Measurements from ENCODE around the gene FHAD1.

FHAD1 gene

DNA sequence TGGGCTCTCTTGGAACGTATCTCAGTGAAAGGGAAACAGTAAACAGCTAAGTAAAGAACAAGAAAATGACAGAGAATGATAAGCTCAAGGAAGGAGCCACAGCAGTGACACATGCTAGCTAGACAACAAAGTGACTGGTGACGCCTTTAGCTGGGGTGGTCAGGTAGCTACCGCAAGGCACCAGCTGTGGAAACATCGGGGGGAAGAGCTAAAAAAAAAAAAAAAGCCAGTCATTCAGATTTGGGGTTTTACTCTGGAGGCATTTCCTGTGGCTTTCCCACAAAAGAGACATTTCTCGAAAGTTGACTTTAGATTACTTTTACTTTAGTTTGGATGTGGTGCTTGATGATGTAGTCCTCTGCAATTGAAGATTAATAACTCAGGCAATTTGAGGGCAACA, 2.1 kb downstream of the FHAD1 start:
- DNase-seq: no peak

DNA sequence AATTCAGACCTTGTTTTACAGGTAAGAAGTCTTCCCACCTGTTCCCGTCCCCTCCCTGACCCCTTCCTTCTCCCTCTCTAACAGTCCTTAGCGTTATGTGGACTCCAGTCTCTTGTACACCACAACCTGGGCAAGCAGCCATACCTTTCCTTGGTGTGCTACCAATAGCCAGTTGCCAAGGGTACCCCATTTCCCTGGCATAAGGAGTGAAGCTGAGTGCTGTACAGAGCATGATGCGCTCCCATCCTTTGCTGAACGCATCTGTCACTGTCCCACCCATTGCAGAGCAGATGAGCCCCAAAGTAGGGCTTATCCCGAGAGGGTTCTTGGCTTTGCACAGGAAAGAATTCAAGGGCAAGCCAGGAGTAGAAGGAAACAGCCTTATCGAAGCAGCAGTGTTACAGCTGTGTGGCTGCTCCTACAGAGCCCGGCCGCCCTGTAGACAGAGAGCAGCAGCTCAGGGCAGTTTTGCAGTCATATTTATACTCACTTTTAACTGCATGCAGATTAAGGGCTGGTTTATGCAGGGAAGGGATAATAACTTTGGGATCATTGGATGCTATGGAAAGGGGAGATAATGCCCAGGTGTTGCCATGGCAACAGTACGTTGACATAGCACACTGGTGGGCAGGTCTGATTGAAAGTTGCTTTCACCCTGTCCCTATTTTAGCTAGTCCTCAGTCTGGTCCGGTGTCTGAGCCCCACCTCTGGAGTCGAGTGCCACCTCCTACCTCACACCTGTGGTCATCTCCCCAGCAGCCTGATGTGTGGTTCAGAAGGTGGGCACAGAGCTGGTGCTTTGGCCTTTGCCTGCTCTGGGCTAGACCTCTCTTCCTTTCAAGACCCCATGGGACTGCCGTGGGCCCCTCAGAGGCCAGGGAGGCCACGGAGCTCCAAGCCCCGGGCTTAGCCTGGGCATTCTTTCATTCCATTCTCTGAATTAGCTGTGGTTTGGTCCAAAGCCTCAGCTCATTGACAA, 5.1 kb downstream of the FHAD1 start:
- DNase-seq: no peak

DNA sequence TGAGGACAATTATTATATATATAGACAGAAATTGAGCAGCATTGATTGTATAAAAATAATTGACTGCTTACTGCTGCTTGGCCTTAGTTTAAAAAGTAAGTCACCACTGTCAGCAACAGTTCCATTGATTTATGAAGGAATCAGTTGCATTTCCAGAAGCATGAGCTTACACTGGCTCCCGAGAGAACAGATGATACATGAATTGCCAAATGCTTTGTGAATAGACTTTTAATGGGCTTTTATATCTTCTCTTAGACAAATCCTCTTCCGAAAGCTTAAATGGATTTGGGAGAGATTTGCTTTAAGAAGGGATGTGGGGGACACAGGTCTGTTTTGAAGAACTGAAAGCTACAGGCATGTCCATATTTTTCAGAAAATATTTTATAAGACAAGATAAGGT, 7.5 kb downstream of the FHAD1 start:
- no peak for DNase-seq

DNA sequence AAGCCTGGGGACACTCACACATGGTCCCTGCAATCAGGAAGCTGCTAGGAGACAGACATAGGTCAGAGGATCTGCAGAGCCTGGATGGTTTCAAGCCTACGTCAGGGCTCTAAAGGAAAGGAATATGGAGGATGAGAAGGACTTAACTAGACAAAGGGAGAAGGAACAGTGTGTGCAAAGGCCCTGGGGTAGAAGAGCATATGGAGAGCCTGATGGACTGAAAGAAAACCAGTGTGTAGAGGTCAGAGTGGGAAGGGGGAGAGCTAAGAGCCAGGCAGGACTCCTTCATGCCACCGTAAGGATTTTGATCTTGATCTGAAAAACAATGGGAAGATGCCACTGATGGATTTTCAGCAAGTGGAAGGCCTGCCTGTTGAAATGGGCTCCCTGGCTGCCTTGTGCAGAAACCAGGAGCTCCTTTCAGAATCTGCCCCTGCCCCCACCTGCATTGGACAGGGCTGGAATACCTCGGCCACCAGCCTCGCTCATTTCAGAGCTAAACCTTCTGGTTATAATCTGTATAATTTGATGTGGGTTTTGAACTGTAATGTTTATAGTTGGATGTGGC, 8.6 kb downstream of the FHAD1 start:
- DNase-seq: no peak

DNA sequence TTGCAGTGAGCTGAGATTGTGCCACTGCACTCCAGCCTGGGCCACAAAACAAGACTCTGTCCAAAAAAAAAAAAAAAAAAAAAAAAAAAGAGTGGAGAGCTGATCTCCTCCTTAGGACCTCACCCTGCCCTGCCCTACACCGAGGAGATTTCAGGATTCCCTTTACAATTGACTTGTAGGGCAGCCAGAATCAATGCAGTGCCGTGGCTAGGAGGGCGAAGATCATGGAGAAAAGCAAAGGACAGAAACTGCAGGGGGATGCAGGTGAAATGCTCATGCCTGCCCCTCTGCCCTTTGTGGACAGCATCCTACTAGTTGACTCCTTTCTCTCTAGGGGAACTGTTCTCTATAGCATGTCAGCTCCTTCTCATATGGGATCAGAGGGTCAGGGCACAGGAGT, 9.6 kb downstream of the FHAD1 start:
- DNase-seq: no peak

DNA sequence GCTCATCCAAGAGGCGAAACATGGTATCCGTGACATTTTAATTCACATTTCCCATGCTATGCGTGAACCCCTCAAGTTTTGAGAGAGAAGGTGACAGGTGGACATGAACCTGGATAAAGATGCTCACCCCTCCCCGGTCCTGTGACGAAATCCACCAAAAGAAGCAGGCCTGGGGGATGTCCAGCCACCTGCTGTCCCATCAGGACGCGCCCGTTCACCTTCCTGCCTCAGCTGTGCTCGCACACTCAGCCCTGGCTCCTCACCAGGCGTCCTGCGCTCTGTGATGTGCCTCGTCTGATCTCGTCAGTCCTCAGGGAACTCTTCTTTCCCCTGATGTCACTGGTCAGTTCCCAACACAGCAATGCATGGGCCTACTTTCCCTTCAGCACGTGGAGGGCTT, 10.3 kb downstream of the FHAD1 start:
- DNase-seq: no peak

DNA sequence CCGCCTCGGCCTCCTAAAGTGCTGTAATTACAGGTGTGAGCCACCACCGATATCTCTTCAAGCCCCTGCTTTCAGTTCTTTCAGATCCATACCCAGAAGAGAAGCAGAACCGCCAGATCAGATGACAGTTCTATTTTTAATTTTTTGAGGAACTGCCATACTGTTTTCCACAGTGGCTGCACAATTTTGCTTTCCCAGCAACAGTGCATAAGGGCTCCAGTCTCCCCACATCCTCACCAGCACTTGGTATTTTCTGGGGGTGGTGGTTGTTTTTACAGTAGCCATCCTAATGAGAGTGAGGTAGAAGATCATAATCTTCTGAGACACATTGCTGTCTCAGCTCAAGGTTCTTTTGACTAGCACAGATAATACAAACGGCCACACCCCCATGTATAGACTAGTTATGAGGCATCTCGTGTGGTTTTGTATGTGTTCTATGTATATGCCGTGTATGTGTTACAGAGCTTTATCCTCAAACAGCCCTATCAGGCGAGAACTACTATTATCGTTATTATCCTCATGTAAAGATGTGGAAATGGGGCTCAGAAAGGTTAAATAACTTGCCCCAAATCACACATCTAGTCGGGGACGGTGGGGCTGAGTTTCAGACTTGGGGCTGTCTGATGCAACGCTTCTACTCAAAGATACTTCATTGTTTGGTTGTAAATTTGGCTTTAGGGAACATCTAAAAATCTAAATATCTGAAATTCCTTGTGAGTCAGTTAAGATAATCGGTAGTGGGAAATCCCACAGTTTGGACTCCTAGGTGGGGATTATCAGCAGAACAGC, 12.0 kb downstream of the FHAD1 start:
- DNase-seq: no peak

DNA sequence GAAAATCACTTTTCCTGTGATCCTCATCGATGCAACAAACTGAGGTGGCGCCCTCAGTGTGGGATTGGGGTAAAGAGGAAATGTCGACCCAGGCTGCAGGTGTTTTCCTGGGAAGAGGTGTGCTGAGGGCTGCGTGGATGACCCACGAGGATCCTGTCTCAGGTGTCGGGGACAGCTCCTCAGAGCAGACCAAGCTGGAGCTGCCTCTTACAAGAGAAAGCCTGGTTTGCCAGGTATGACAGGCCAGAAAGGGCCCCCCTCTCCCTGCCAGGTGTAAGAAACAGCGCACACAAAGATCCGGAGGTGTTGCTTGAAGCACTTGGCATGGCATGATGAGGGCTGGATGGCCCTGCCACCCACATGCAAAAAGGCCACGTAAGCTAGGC, 12.6 kb downstream of the FHAD1 start:
- DNase-seq: no peak

DNA sequence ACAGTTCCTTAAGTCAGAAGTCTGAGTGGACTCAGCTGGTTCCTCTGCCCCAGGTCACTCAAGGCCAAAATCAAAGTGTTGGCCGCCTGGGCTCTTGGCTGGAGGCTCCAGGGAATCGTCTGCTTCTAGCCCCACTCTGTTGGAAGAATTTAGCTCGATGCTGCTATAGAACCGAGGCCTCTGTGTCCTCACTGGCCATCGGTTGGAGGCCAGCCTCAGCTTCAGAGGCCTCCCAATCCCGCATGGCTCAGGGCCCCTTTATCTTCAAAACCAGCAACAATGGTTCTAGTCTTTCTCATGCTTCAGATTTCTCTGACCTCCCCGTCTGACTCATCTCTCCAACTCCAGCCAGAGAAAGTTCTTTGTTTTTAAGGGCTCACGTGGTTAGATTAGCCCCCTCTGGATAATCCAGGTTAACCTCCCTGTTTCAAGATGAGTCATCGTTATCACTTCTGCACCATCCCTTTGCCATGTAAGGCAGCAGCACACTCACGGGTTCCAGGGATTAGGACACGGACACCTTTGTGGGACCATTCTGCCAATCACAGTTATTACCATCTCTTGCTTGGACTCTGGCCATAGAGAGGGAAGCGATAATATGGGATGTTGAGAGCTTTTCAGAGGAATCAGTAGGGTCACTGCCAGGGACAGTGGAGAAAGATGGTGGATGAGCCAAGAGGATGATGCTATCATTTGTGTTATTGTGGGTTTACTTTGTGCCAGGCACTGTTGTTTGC, 13.6 kb downstream of the FHAD1 start:
- no peak for DNase-seq

DNA sequence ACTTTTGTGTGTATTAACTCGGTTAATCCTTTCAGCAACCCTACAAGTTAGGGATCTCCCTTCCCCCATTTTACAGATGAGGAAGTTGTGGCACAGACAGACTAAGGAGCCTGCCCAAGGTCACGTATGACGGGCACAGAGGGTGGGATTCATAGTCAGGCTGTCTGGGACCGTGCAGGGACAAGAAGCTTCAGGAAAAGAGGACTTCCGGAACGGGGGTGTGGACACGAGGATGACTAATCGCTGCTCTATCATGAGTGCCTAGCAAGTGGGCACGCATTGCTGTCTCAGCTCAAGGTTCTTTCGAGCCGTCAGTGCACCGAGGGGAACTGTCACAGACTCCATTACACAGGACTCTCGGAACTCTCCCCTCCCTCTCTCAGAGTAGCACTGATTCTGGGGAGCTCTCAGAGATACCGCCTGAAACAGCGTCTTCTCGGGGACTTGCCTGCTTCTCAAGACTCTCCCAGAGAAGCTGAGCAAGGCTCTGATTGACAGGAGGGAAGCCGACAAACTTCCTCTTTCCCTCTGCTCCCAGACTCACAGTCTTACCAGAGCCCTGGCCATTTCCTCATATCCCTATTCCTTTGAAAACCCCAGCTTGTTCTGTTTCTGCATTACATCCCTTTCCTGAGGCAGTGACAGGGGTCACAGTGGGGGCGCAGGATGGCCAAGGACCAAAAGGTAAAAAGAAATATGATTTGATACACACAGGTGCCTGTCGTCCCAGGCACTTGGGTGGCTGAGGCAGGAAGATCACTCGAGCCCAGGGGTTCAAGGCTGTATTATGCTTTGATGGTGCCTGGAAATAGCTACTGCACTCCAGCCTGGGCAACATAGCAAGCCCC, 14.4 kb downstream of the FHAD1 start:
- no peak for DNase-seq

DNA sequence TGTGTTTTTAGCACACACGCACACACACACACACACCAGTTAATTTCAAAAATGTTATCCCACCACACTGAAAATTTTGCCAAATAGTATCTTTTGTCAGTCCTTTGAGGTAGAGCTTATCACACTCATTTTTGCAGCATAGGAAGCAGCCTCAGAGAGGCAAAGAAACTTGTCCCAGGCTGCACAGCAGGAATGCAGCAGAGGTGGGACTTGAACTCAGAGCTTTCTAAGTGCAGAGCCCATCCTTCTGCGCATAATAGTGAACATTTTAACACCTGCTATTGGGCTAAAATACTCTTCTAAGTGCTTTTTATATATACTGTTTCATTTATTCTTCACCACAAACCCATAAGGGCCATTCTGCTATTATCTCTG, 15.0 kb downstream of the FHAD1 start:
- DNase-seq: no peak

DNA sequence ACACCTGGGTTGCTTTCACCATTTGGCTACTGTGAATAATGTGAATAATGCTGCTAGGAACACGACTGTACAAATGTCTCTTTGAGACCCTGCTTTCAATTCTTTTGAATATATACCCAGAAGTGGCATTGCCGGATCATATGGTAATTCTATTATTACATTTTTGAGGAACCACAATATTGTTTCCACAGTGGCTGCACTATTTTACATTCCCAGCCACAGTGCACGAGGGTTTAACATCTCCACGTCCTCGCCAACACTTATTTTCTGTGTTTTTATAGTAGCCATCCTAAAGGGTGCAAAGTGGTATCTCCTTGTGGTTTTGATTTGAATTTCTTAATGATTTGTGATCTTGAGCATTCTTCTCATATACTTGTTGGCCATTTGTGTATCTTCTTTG, 15.7 kb downstream of the FHAD1 start:
- DNase-seq: no peak

DNA sequence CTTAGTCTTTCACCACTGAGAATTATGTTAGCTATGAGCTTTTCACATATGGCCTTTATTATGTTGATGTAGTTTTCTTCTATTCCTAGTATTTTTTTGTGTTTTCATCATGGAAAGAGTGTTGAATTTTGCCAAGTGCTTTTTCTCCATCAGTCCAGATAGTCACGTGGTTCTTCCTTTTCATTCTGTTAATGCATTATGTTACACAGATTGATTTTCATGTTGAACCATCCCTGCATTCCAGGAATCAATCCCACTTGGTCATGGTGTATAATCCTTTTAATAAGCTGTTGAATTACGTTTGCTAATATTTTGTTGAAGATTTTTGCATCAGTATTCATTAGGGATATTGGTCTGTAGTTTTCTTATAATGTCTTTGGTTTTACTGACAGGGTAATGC, 17.7 kb downstream of the FHAD1 start:
- DNase-seq: no peak

DNA sequence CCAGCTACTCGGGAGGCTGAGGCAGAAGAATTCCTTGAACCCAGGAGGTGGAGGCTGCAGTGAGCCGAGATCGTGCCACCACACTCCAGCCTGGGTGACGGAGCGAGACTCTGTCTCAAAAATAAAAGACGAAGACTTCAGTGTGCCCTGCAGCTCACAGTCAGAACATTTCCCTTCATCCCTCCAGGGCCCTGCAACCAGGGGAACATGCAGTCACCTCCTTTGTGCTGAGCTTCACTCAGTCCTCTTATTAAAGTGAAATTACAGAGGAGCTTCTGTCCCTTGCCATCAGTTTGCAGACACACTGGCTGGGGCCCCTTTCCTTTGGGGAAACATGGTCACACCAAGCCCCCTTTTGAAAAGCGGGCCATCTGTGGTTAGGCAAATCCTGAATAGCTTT, 24.2 kb downstream of the FHAD1 start:
- no peak for DNase-seq

DNA sequence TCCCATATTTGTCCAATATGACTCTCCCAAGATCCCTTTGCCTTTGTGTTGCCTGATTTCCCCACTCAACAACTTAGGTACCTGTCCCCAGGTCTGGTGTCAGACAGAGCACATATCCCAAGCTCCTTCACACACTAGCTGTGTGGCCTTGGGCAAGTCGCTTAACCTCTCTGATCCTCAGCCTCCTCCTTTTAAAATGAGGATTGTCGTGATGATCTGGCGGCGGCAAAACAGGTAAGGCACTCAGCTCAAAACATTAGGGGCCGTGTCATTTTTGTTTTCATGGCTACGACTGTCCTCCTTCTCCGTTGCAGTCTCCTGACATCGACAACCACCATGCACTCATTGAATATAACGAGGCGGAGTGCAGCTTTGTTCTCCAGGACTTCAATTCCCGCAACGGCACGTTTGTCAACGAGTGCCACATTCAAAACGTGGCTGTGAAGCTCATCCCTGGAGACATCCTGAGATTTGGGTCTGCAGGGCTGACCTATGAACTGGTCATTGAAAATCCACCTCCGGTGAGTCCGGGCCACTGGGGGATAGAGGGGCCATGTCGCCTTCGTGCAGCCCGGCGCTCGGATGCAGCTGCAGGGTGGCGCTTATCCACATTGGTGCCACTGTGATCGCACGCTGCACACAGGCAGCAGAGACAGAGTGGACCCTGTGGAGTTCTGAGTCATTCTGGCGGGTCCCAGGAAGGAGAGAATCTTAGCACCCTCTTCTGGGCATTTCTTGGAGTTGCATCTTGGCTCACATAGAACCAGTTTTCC, 25.2 kb downstream of the FHAD1 start:
- DNase-seq: peak in 1 of 2 experiments; percentile 60

DNA sequence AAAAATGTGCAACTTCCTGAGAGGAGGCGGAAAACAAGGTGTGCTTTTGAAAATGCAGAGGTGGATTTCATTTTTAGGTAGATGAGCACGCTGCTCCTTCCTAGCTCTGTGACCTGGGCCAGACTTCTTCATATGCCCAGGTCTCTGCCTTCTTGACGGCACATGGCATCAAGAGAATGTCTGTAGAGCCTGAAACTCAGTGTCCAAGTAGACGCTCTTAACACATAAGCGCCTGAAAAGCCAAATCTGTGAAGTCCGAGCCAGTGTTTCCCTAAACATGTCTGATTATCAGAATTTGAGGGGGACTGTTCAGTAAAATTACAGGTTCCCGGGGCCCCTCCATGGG, 25.7 kb downstream of the FHAD1 start:
- no peak for DNase-seq

DNA sequence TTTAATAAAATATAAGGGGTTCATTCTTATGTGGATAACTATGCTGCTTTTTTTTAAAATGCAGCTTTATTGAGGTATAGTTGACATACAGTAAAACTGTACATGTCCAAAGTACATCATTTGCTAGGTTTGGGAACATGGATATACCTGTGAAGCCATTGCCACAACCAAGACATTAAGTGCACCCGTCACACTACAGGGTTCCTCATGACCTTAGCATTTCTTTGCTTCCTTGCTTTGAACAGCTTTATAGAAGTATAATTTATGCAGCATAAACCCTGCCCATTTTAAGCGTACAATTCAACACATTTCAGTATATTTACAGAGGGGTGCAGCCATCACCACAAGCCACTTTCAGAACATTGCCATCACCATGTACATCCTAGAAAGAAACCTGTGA, 26.3 kb downstream of the FHAD1 start:
- no peak for DNase-seq

DNA sequence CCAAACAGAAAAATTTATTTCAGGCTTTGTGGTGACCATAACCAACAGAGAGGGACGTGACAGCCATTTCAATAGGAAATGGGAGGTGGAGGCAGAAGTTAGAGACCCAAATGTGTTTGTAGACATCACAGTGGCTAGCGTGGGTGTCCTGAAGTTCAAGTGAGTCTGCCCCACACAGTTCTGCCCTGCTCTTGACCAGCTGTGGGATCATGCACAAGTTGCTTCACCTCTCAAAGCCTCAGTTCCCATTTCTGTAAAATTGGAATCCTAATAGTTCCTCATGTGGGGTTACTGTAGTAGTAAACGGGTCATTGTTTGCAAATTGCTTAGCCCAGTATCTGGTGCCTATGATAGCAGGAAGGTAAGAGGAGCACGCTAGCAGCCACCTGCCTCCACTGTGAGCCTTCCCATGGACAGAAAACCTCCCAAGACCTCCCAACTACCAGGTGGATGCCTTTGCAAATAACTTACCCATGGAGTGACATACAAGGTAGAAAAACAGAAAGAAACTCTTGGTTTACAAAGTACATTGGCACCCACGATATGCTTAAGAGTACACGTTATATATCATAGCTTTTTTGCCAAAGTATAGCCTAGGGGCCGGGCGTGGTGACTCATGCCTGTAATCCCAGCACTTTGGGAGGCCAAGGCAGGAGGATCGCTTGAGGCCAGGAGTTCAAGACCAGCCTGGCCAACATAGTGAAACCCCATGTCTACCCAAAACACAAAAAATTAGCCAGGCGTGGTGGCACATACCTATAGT, 29.1 kb downstream of the FHAD1 start:
- no peak for DNase-seq

DNA sequence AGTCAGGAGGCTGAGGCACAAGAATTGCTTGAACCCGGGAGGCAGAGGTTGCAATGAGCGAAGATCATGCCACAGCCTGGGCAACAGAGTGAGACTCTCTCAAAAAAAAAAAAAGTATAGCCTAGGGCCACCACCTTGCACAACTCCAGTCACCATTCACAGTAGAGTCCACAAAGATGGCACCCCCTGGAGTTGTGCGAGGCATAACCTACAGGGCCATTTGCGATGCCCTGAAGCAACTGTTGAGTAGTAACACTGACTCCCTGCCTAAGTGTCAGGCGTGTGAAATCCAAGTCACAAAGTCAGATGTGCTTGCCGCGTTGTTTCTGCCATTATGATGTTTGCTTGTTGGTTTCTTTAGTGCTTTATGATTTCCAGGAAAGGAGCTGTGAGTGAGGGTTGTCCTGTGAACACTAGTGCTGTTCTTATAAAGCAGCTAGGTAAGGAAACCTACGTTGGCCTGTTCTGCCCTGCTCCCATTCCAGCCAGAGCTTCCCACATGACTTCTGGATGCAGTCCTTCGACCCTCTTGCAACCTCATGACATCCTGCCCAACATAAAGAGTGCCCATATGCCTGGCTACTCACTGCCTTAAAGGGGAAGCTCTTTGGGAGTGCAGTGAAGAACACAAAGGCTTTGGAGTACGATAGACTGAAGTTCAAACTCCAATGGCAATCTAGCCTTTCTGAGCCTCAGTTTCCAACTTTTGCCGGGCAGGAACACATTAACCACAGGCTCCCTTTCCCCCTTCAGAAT, 29.8 kb downstream of the FHAD1 start:
- DNase-seq: no peak

DNA sequence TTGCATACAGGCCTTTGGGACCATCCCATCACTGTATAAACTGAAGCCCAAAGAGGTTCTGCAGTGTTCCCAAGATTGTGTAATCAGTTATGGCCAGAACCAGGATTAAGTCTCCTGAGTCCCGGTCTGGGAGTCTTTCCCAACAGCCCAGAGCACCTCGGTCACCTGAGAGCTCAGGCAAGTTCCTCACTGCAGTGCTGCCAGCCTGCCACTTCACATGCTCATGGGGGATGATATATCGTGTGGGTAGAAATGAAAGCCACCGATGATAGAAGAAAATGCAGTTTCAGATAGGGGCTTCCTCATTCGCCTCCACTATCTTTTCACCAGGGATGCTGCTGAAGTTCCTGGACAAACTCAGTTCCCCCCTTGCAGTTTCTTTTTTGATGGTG, 30.4 kb downstream of the FHAD1 start:
- DNase-seq: no peak
